SK-N-SH treated with all-trans-retinoic acid at 6 μM for 48 hours (cell line): ENCODE measurements around the gene ROBO1.

Experiments used
- ESRRG ChIP-seq: fragments of 250-450 bp; sonication (Bioruptor Pico); IDR thresholded peaks from 2 replicates; pipeline ENCODE4 v1.6.1; 2021; ENCODE audit warnings: mild to moderate bottlenecking
- ISL1 ChIP-seq: fragments of 250-450 bp; sonication (Bioruptor Pico); IDR thresholded peaks from 2 replicates; pipeline ENCODE4 v2.1.2; 2022; ENCODE audit warnings: mild to moderate bottlenecking, moderate library complexity
- PATZ1 ChIP-seq: fragments of 250-450 bp; sonication (Bioruptor Pico); IDR thresholded peaks from 2 replicates; pipeline ENCODE4 v1.8.0; 2020; ENCODE audit warnings: mild to moderate bottlenecking, moderate library complexity, borderline replicate concordance
- SNAI2 ChIP-seq: fragments of 250-450 bp; sonication (Bioruptor Pico); IDR thresholded peaks from 2 replicates; pipeline ENCODE4 v1.5.0; 2020; ENCODE audit warnings: mild to moderate bottlenecking, moderate library complexity
- TCF4 ChIP-seq: fragments of 250-450 bp; sonication (Bioruptor Pico); IDR thresholded peaks from 2 replicates; pipeline ENCODE4 v1.8.0; 2021; ENCODE audit warnings: mild to moderate bottlenecking, moderate library complexity, borderline replicate concordance
- ZFP3 ChIP-seq: fragments of 250-450 bp; sonication (Bioruptor Pico); IDR thresholded peaks from 2 replicates; pipeline ENCODE4 v1.5.0; 2020; ENCODE audit warnings: mild to moderate bottlenecking, moderate library complexity
- ZFP30 ChIP-seq: fragments of 450-650 bp; formaldehyde crosslinking; IDR thresholded peaks from 2 replicates; pipeline ENCODE4 v1.5.0; 2022; ENCODE audit warnings: mild to moderate bottlenecking, moderate library complexity
- ZNF8 ChIP-seq: fragments of 450-650 bp; formaldehyde crosslinking; IDR thresholded peaks from 2 replicates; pipeline ENCODE4 v1.5.0; 2020; ENCODE audit warnings: mild to moderate bottlenecking, moderate library complexity
- TF ChIP-seq, protein P1 (sequence below): fragments of 250-450 bp; sonication (Bioruptor Pico); IDR thresholded peaks from 2 replicates; pipeline ENCODE4 v1.5.1; 2021; ENCODE audit warnings: mild to moderate bottlenecking, moderate library complexity
- TF ChIP-seq, protein P2 (sequence below): fragments of 250-450 bp; sonication (Bioruptor Pico); IDR thresholded peaks from 2 replicates; pipeline ENCODE4 v1.8.0; 2021; ENCODE audit warnings: low read depth, mild to moderate bottlenecking, moderate library complexity, borderline replicate concordance

- TF ChIP-seq ZFP3 (CRISPR knock-in tag) (no peak), ZNF8 (no peak), PATZ1 (no peak), ZFP30 (CRISPR knock-in tag) (no peak), SNAI2 (CRISPR knock-in tag) (no peak), ISL1 (CRISPR knock-in tag) (no peak), ESRRG (CRISPR knock-in tag) (no peak), TCF4 (no peak)
- TF ChIP-seq, protein P1, sequence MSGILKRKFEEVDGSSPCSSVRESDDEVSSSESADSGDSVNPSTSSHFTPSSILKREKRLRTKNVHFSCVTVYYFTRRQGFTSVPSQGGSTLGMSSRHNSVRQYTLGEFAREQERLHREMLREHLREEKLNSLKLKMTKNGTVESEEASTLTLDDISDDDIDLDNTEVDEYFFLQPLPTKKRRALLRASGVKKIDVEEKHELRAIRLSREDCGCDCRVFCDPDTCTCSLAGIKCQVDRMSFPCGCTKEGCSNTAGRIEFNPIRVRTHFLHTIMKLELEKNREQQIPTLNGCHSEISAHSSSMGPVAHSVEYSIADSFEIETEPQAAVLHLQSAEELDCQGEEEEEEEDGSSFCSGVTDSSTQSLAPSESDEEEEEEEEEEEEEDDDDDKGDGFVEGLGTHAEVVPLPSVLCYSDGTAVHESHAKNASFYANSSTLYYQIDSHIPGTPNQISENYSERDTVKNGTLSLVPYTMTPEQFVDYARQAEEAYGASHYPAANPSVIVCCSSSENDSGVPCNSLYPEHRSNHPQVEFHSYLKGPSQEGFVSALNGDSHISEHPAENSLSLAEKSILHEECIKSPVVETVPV (CRISPR knock-in tag) = no peak
- TF ChIP-seq, protein P2, sequence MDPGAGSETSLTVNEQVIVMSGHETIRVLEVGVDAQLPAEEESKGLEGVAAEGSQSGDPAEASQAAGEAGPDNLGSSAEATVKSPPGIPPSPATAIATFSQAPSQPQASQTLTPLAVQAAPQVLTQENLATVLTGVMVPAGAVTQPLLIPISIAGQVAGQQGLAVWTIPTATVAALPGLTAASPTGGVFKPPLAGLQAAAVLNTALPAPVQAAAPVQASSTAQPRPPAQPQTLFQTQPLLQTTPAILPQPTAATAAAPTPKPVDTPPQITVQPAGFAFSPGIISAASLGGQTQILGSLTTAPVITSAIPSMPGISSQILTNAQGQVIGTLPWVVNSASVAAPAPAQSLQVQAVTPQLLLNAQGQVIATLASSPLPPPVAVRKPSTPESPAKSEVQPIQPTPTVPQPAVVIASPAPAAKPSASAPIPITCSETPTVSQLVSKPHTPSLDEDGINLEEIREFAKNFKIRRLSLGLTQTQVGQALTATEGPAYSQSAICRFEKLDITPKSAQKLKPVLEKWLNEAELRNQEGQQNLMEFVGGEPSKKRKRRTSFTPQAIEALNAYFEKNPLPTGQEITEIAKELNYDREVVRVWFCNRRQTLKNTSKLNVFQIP (CRISPR knock-in tag) = no peak
Observed at GRCh38 chr3:79767905-79768267, at the start of gene ROBO1.
